ENCODE measurements around the gene WWOX. TPM values are rescaled to one million over a fixed set of nuclear protein-coding genes. Genes with fewer than 3 reads are reported as not detected.

Gene WWOX
- total RNA-seq, 4 donors from 2014 or later, result 12.9 to 53.5 (median 25.6) TPM

GRCh38 chr16:78562650-78563049 lies 463.2 kb downstream of the WWOX start:
- H3K9me3 ChIP-seq, result no peaks in the 10 kb centered on the region
- 90 to 100% methylated on average over 2 to 7 of the region's 8 CpGs for WGBS, 2 donors (ENCODE audit: low coverage in 1 of 2)
- no peak overlapping the region for H3K27ac ChIP-seq
- H3K36me3 ChIP-seq, result no peaks in the 10 kb centered on the region
- no peak for ATAC-seq
- H3K27me3 ChIP-seq, result no peaks in the 10 kb centered on the region
- no peak overlapping the region for H3K4me3 ChIP-seq
- H3K4me1 ChIP-seq, result no peaks in the 10 kb centered on the region
- TF ChIP-seq POLR2AphosphoS5 (IDR thresholded peaks at IDR 0.05) (no peak), EP300 (IDR thresholded peaks at IDR 0.05) (no peak), CTCF (IDR thresholded peaks at IDR 0.05) (no peak), POLR2A (IDR thresholded peaks at IDR 0.05) (no peak)

GRCh38 chr16:78563905-78564304 lies 464.5 kb downstream of the WWOX start:
- no peaks in the 10 kb centered on the region for H3K36me3 ChIP-seq
- no peak overlapping the region for H3K4me3 ChIP-seq
- TF ChIP-seq CTCF (IDR thresholded peaks at IDR 0.05) (no peak), EP300 (IDR thresholded peaks at IDR 0.05) (no peak)
- no peak overlapping the region for H3K27ac ChIP-seq
- WGBS, 2 donors (ENCODE audit: low coverage in 1 of 2), result 56 to 95% methylated on average over 2 to 4 of the region's 7 CpGs
- H3K4me1 ChIP-seq, result no peaks in the 10 kb centered on the region
- no peaks in the 10 kb centered on the region for H3K9me3 ChIP-seq
- H3K27me3 ChIP-seq, result no peaks in the 10 kb centered on the region
- no peak for ATAC-seq

- H3K4me1 ChIP-seq, result no peaks in the 10 kb centered on the region
- no peaks in the 10 kb centered on the region for H3K9me3 ChIP-seq
- H3K27me3 ChIP-seq, result no peaks in the 10 kb centered on the region
- 79 to 93% methylated on average over 2 to 4 of the region's 5 CpGs for WGBS, 2 donors (ENCODE audit: low coverage in 1 of 2)
- no peak overlapping the region for H3K27ac ChIP-seq
- TF ChIP-seq POLR2AphosphoS5 (IDR thresholded peaks at IDR 0.05) (no peak), CTCF (IDR thresholded peaks at IDR 0.05) (no peak), POLR2A (IDR thresholded peaks at IDR 0.05) (no peak), EP300 (IDR thresholded peaks at IDR 0.05) (no peak)
- no peaks in the 10 kb centered on the region for H3K36me3 ChIP-seq
- H3K4me3 ChIP-seq, result no peak overlapping the region
- no peak for ATAC-seq
These were observed 467.1 kb downstream of the WWOX start for GRCh38 chr16:78566397-78567073.

GRCh38 chr16:78570399-78571141 lies 471.1 kb downstream of the WWOX start:
- WGBS, 2 donors (ENCODE audit: low coverage in 1 of 2), result 82 to 88% methylated on average over 4 to 8 of the region's 11 CpGs
- no peak for ATAC-seq
- H3K4me1 ChIP-seq, result no peaks in the 10 kb centered on the region
- H3K9me3 ChIP-seq, result peaks cover 0 to 5% (median 0%) of the 10 kb centered on the region in 3 donors
- TF ChIP-seq CTCF (IDR thresholded peaks at IDR 0.05) (no peak), POLR2A (IDR thresholded peaks at IDR 0.05) (no peak), POLR2AphosphoS5 (IDR thresholded peaks at IDR 0.05) (no peak)
- no peaks in the 10 kb centered on the region for H3K27me3 ChIP-seq
- no peak overlapping the region for H3K27ac ChIP-seq
- no peak overlapping the region for H3K4me3 ChIP-seq
- no peaks in the 10 kb centered on the region for H3K36me3 ChIP-seq

GRCh38 chr16:78571434-78571833 lies 472.0 kb downstream of the WWOX start:
- WGBS, 2 donors (ENCODE audit: low coverage in 1 of 2), result 83 to 94% methylated on average over 6 of the region's 8 CpGs

More at GRCh38 chr16:78571434-78571833, 472.0 kb downstream of the WWOX start:
- Histone ChIP-seq H3K27ac (no peak overlapping the region), H3K9me3 (peaks cover 0 to 5% (median 0%) of the 10 kb centered on the region in 3 donors), H3K4me1 (no peaks in the 10 kb centered on the region), H3K27me3 (no peaks in the 10 kb centered on the region), H3K36me3 (no peaks in the 10 kb centered on the region), H3K4me3 (no peak overlapping the region)
- TF ChIP-seq POLR2A (IDR thresholded peaks at IDR 0.05), result no peak
- TF ChIP-seq POLR2AphosphoS5 (IDR thresholded peaks at IDR 0.05), result no peak
- no peak for TF ChIP-seq EP300 (IDR thresholded peaks at IDR 0.05)
- TF ChIP-seq CTCF (IDR thresholded peaks at IDR 0.05), result no peak
- ATAC-seq, result no peak

Data from gastroesophageal sphincter (tissue), 4 donors.